NCI-H1436 treated with DMSO at 0.1 percent for 48 hours (cell line): ENCODE data around the gene URI1.
"Not testable (repeated sequence)": the region's sequence is repeated elsewhere in the genome, so short reads cannot be mapped to it uniquely, and the experiment has no call there.

ENCODE experiments used
- DNase-seq: peaks from one replicate; lab custom pipeline; 2025; lab: John Stamatoyannopoulos, UW

URI1 gene

DNA sequence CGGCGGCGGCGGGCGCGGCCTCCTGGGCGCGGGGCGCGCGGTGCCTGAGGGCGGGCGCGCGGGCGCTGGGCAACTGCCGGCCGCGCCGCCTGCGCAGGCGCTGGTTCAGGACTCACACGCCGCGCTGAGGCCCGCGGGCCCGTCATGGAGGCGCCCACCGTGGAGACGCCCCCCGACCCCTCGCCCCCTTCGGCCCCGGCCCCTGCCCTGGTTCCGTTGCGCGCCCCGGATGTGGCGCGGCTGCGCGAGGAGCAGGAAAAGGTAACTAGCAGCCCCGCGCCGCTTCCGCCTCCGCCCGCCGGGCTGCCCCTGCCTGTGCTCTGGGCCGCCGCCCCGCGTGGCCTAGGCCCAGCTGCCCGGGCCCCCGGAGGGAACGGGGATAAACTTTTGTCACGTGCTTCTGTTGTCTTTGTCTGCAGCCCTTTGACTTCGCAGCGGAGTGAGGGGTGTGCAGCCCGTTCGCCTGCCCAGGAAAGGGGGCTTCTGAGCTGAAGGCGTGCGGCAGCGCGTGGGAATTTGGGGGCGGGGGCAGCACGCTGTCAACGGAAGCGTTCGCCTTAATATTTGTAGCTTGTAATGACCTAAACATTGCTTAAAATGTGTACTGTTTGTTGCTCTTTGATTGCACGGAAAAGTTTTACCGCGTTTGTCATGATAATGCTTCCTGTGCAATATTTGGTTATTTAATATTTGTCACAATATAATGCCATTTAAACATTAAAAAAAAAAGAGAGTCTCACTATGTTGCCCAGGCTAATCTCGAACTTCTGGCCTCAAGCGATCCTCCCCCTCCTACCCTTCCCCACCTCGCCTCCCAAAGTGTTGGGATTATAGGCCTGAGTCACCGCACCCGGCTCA is 594 bp downstream of the URI1 start:
- no peak for DNase-seq

GRCh38 chr19:29943615-29944014 is 1.6 kb downstream of the URI1 start:
- DNase-seq = no peak

DNA sequence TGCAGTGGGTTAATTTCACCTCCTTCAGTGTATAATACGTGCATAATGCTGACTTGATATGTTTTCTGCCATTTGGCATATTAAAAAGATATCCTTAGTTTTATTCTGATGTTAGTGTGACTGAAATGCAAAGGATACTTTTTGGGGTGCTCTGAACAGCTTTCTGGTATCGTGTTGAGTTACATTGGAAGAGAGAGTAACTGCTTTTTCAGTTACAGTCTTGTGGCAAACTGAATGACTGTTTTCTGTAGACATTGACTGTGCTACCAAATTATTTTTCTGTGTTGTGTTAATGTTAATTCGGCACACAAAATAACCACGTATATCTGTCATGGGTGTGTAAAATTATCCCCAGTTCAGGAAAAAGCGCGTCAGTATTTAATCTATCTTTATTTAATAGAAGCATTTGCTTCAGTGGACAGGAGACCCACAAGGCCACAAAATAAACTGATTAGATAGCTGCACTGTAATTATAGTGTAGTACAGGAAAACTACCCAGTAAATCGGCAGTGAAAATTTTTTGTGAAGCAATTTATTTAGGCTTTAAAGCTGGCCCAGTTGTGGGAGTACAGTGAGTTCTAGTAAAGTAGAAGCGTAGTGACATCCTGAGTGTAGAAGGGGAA is 2.5 kb downstream of the URI1 start:
- no peak for DNase-seq

- DNase-seq = no peak
Observed at GRCh38 chr19:29945017-29945416, 3.0 kb downstream of the URI1 start.

DNA sequence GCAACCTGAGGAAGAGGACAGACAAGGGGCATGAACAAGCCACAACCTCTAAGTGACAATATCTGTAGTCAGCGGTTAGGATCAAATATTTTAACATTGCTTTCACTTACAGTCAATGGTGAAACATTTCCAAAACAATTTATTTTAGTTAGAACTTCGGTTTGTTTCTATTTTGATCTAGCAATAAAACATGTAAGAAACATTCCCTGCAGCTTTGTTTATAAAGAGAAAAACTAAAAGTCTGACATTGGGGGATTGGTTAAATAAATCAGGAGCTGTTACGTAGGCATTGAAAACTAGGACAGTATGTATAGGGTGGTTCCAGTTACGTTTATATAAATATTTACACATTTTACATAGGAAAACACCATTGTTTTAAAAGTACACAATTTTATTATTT is 3.4 kb downstream of the URI1 start:
- DNase-seq = no peak

DNA sequence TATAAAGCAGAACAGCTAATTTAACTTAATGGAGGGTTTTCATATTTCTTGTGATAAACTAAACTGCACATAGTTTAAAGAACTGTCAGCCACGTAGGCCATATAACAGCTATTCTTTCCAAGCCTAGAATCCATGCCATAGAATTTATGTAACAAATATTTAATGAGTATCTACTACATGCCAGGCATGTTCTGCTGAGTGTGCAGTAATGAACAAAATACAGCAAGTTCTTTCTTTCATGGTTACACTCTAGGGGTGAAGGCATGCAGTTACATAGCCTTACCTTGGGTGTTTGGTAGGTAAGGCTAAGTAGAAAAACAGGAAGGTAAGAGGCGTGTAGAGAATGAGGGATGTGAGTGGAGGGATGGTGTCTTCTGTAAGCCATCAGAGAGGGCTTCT is 4.6 kb downstream of the URI1 start:
- DNase-seq = no peak

GRCh38 chr19:29947871-29948270 is 5.8 kb downstream of the URI1 start:
- no peak for DNase-seq

GRCh38 chr19:29948759-29949470 is 6.9 kb downstream of the URI1 start:
- DNase-seq = not testable (repeated sequence)

GRCh38 chr19:29952177-29952576 is 10.1 kb downstream of the URI1 start:
- no peak for DNase-seq

- no peak for DNase-seq
Observed at GRCh38 chr19:29952646-29953045, 10.6 kb downstream of the URI1 start.

DNA sequence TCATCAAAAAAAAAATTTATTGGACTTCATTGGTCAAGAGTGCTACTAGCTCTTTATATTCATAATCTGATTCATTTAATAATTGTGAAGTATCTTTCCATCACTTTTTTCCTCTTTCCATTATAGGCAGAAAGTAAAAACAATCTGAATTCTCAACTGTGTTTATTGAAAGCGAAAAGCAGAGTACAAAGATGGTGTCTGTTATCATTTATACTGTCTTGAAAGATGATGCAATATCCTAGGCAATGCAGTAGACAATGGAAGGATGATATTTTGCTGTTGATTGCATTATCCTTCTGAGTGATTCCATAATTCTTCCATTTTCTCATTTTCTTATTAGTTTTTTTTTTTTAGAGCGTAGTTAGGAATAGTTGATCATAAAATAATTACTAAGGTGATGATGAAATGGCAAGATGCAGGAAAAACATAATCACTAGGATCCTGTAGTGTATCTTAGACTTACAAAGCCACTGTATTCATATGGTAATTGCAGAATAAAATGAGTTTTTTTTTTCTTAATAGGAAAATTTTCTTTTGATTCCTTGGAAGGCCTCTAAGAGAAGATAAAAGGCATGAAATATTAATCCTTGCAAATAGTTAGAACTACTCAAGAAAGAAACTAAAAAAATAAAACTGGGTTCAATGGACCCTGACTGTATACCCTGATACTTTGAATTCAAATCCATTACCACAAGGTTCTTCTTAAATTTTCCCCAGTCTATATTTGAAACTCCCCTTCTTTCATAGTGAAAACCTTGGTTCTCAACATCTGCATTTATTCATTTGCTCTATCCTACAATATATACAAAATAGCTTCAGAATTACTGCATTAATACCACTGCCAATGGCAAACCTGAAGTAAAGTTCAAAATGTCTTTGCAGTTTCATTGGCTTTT is 11.6 kb downstream of the URI1 start:
- DNase-seq = no peak

GRCh38 chr19:29956855-29957254 is 14.8 kb downstream of the URI1 start:
- no peak for DNase-seq

GRCh38 chr19:29961311-29961710 is 19.3 kb downstream of the URI1 start:
- DNase-seq = no peak

DNA sequence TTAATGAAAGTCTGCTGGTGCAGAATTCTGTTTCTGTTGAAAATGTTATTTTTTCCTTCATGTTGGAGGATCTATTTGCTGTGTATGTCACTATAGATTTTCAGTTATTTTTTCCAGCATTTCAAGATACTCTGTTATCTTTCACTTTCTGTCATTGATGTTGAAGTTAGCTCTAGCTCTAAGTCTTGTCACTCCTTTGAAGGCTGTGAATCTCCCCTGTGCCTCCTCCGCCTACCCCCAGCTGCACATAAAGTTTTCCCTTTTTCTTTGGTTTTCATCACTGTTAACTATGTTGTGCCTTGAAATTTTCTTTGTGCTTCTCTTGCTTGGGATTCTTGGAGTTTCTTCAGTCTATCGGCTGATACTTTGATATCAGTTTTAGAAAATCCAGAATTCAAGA is 20.8 kb downstream of the URI1 start:
- DNase-seq = no peak

- DNase-seq = no peak
Observed at GRCh38 chr19:29963576-29963975, 21.5 kb downstream of the URI1 start.

DNA sequence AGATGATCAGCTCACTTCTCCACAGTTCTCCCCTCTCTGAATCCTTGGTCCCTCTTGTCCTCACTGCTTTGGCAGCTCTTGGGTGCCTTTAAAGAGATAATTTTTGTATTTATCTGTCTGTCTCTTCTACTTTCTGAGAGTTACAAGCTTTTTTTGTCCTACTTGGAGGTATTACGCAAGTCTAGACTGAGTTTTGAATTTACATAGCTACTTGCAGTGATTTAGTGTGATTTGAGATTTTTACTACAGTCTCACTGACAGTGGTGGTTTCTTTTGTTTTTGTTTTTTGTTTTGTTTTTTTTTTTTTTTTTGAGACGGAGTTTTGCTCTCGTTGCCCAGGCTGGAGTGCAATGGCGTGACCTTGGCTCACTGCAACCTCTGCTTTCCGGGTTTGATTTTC is 22.1 kb downstream of the URI1 start:
- DNase-seq = no peak

GRCh38 chr19:29965492-29965891 is 23.5 kb downstream of the URI1 start:
- no peak for DNase-seq

DNA sequence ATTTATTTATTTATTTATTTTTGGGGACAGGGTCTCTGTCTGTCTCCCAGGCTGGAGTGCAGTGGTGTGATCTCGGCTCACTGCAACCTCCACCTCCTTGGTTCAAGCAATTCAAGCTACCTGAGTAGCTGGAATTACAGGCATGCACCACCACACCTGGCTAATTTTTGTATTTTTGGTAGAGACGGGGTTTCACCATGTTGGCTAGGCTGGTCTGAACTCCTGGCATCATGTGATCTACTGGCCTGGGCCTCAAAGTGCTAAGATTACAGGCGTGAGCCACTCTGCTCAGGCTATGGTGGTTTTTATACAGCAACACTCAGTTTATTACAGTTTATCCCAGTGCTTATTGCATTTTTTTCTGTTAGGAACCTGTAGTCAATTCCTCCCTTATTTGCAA is 24.1 kb downstream of the URI1 start:
- DNase-seq = not testable (repeated sequence)

- DNase-seq = no peak
Observed at GRCh38 chr19:29966588-29967249, 24.7 kb downstream of the URI1 start.

- no peak for DNase-seq
Observed at GRCh38 chr19:29967623-29968022, 25.6 kb downstream of the URI1 start.

DNA sequence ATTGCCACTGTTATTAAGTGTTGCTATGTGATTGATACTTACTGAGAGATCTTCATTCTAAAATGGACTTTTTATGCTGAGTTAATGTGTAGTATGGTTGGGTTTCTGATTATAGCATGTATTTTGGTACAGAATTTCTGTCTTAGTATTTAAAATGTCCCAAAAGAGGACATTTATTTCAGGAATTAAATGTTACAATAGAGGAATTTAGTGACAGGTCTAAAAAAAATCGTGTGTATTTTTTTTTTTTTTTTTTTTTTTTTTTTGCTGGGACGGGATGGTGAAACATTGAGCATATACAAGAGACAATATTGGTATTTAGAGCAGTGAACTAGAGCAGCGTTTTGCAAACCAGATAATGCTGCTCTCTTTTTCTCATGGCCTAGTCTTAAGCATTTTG is 27.9 kb downstream of the URI1 start:
- DNase-seq = no peak
